NCI-H1694 treated with DMSO at 0.1 percent for 48 hours (cell line): ENCODE measurements around the gene CSNK2A1.

Experiments used
- DNase-seq: peaks from one replicate; lab custom pipeline; 2025; lab: John Stamatoyannopoulos, UW

CSNK2A1 gene

DNA sequence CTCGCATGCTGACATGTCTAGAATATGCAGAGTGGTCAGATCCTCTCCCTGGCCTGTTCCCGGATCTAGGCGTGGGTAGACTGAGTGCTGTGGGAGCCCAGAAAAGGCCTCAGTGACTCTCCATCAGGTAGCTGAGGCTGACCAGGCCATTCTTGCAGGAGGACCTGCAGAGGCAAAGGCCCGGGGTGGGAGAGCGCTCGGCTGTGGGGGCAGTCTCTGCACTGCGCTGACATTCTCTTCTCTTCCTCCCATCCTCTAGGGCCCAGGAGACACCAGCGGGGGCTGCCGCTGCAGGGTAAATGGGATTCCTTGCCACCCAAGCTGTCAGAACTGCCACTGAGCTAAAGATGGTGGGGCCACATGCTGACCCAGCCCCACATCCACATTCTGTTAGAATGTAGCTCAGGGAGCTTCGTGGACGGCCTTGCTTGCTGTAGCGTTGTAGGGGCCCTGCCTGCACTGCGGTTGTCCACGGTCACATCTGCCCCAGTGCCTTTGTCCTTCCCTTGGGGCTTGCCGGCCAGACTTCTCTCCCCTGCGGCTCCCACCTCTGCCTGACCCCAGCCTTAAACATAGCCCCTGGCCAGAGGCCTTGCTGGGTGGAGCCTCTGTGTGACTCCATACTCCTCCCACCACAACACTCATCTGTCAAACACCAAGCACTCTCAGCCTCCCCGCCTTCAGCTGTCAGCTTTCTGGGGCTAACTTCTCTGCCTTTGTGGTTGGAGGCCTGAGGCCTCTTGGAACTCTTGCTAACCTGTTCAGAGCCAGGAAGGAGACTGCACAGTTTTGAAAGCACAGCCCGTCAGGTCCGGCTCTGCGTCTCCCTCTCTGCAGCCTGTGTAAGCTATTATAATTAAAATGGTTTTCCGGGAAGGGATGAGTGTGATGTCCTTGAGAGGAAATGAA, 113.2 kb downstream of the CSNK2A1 start:
- no peak for DNase-seq

GRCh38 chr20:428658-429200, 114.9 kb downstream of the CSNK2A1 start:
- no peak for DNase-seq

GRCh38 chr20:427849-428657, 115.5 kb downstream of the CSNK2A1 start:
- DNase-seq, result no peak

GRCh38 chr20:427401-427800, 116.2 kb downstream of the CSNK2A1 start:
- DNase-seq, result no peak

GRCh38 chr20:426566-426965, 117.0 kb downstream of the CSNK2A1 start:
- DNase-seq, result no peak
